ENCODE results near the gene TPRKB.
"Not testable (repeated sequence)": the region's sequence is repeated elsewhere in the genome, so short reads cannot be mapped to it uniquely, and the experiment has no call there.

Gene TPRKB

DNA sequence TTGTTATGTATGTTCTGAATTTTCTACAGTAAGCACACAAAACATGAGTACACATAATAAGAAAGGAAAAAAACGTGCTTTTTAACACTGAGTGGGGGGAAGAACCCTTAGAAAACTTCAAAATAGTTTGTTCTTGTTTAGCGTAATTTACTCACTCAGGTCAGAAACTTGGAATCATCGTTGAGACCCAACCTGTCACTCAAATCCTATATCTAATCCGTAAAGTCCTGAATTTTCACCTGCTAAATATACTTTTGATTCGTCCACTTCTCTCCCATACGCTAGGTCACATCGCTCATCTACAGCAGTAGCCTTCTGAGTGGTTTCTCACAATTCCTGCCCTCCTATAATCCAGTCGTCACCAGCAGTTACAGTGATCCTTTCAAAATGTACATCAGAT is 767 bp downstream of the TPRKB start:
- no peak overlapping the region for H3K9ac ChIP-seq
- H3K9me3 ChIP-seq (ENCODE audit: control insufficient read depth, low read length): no peaks in the 10 kb centered on the region
- H2AFZ ChIP-seq: peak overlapping the region; percentile 77
- no peaks in the 10 kb centered on the region for H3K4me1 ChIP-seq
- peak overlapping the region; percentile 74 for H3K4me3 ChIP-seq (ENCODE audit: low read depth, low read length)
- peak overlapping the region; percentile 72 for H3K4me2 ChIP-seq (ENCODE audit: low read length)
- H3K79me2 ChIP-seq: no peaks in the 10 kb centered on the region
- H3K27ac ChIP-seq: no peak overlapping the region
- no peaks in the 10 kb centered on the region for H3K36me3 ChIP-seq (ENCODE audit: control insufficient read depth, insufficient read depth, low read length)
- no peak for TF ChIP-seq CTCF (IDR thresholded peaks at IDR 0.05)
- no peaks in the 10 kb centered on the region for H3K27me3 ChIP-seq (ENCODE audit: control insufficient read depth, insufficient read depth, low read length)

- Histone ChIP-seq H3K9me3 (ENCODE audit: control insufficient read depth, low read length) (no peaks in the 10 kb centered on the region), H2AFZ (no peak overlapping the region), H3K4me2 (ENCODE audit: low read length) (no peak overlapping the region), H3K9ac (no peak overlapping the region), H3K36me3 (ENCODE audit: control insufficient read depth, insufficient read depth, low read length) (no peaks in the 10 kb centered on the region), H3K27me3 (ENCODE audit: control insufficient read depth, insufficient read depth, low read length) (no peaks in the 10 kb centered on the region), H3K4me1 (no peaks in the 10 kb centered on the region), H3K79me2 (no peaks in the 10 kb centered on the region), H3K27ac (no peak overlapping the region), H3K4me3 (ENCODE audit: low read depth, low read length) (no peak overlapping the region)
- TF ChIP-seq CTCF (IDR thresholded peaks at IDR 0.05): no peak
These were observed 6.3 kb downstream of the TPRKB start for GRCh38 chr2:73730810-73731209.

DNA sequence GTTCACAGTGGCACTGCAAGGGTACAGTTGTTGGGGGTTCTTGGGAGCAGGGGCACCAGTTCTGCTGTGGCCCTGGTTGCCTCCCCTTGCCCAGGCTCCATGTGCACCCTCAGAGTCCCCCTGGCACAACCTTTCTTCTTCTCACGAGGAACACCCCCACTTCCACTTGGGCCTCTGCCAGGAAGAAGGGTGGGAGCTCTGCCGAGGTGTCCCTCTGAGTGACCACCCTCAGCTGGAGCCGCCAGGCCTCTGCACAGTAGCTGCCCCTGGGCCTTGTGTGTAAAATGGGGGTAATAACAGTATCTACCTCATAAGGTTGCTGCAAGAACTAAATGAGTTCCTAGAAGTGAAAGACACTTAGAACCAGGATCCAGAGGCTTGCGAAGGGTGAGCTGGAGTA is 8.4 kb downstream of the TPRKB start:
- Histone ChIP-seq H3K9ac (no peak overlapping the region), H3K79me2 (no peaks in the 10 kb centered on the region), H3K27me3 (ENCODE audit: control insufficient read depth, insufficient read depth, low read length) (no peaks in the 10 kb centered on the region), H3K36me3 (ENCODE audit: control insufficient read depth, insufficient read depth, low read length) (no peaks in the 10 kb centered on the region), H3K27ac (no peak overlapping the region), H2AFZ (no peak overlapping the region), H3K4me1 (no peaks in the 10 kb centered on the region), H3K4me3 (ENCODE audit: low read depth, low read length) (no peak overlapping the region), H3K9me3 (ENCODE audit: control insufficient read depth, low read length) (no peaks in the 10 kb centered on the region), H3K4me2 (ENCODE audit: low read length) (no peak overlapping the region)
- TF ChIP-seq CTCF (IDR thresholded peaks at IDR 0.05): no peak

DNA sequence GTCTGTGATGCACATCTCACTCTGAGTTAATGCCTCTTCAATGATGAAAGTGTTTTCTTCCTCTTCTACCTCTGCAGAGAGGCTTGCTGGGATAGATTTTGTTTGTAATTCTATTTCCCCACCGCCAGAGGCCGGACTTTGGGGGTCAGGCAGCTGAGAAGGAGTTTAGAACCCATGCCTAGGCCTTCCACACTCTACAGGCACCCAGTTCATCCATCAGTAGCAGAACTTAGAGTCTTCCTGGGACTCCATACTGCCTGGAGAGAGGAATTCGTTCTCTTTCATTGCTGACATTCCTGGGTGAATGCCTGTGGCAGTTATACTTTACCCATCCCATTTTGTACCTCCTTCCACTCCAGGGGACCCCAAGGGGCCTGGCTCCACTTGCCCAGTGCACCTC is 9.1 kb downstream of the TPRKB start:
- Histone ChIP-seq H2AFZ (no peak overlapping the region), H3K36me3 (ENCODE audit: control insufficient read depth, insufficient read depth, low read length) (no peaks in the 10 kb centered on the region), H3K27ac (no peak overlapping the region), H3K4me1 (no peaks in the 10 kb centered on the region), H3K79me2 (no peaks in the 10 kb centered on the region), H3K4me2 (ENCODE audit: low read length) (no peak overlapping the region), H3K27me3 (ENCODE audit: control insufficient read depth, insufficient read depth, low read length) (no peaks in the 10 kb centered on the region), H3K9me3 (ENCODE audit: control insufficient read depth, low read length) (no peaks in the 10 kb centered on the region), H3K9ac (no peak overlapping the region), H3K4me3 (ENCODE audit: low read depth, low read length) (no peak overlapping the region)
- no peak for TF ChIP-seq CTCF (IDR thresholded peaks at IDR 0.05)

- not testable (repeated sequence) for H3K9ac ChIP-seq; H3K4me2 ChIP-seq (ENCODE audit: low read length); H3K4me1 ChIP-seq; H3K27ac ChIP-seq; H3K4me3 ChIP-seq (ENCODE audit: low read depth, low read length); H3K27me3 ChIP-seq (ENCODE audit: control insufficient read depth, insufficient read depth, low read length); H3K79me2 ChIP-seq; H2AFZ ChIP-seq; H3K36me3 ChIP-seq (ENCODE audit: control insufficient read depth, insufficient read depth, low read length); H3K9me3 ChIP-seq (ENCODE audit: control insufficient read depth, low read length)
These were observed 10.5 kb downstream of the TPRKB start for GRCh38 chr2:73726657-73727056.
